Neuron (in vitro differentiated cells): Measurements from ENCODE around the gene HK1.
A peak's percentile ranks its signal among the peaks of the same experiment; 100 is the strongest.
"Not testable (repeated sequence)": the region's sequence is repeated elsewhere in the genome, so short reads cannot be mapped to it uniquely, and the experiment has no call there.

Experiments
- H2AFZ ChIP-seq: one replicate; pipeline ENCODE4 v1.6.1; 2013; ENCODE audit warnings: low read depth, mild to moderate bottlenecking, inconsistent platforms, low read length, moderate library complexity
- H3K27me3 ChIP-seq: one replicate; pipeline ENCODE4 v1.6.1; 2013; ENCODE audit warnings: low read length; ENCODE audit not compliant: insufficient read depth
- H3K36me3 ChIP-seq: one replicate; pipeline ENCODE4 v1.6.1; 2013; ENCODE audit warnings: low read length; ENCODE audit not compliant: insufficient read depth
- H3K4me1 ChIP-seq: one replicate; pipeline ENCODE4 v1.6.1; 2013; ENCODE audit warnings: low read length; ENCODE audit not compliant: insufficient read depth
- H3K4me3 ChIP-seq: 2 replicates; pipeline ENCODE4 v1.5.1; 2013; ENCODE audit warnings: mild to moderate bottlenecking, low read length, moderate library complexity
- H3K9me3 ChIP-seq: one replicate; pipeline ENCODE4 v1.6.1; 2013; ENCODE audit warnings: low read length

Gene HK1

DNA sequence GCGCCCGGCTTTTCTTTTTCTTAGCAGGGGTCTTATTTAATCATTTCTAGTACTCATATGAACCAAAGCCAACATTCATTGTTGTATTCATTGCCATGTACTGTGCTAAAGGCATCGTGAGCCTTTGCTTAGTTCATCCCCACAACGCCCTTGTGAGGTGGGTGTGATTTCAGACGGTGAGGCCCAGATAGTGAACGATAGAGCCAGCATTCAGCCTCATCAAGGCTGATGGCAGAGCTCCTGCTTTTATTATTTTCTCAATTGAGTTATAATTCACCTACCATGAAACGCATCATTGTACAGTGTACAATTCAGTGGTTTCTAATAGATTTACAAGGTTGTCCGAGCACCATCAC lies 50.1 kb downstream of the HK1 start:
- H3K27me3 ChIP-seq = no peaks in the 10 kb centered on the region
- peaks cover 3% of the 10 kb centered on the region for H3K4me1 ChIP-seq
- H3K4me3 ChIP-seq = no peak overlapping the region
- no peaks in the 10 kb centered on the region for H3K9me3 ChIP-seq
- no peak overlapping the region for H2AFZ ChIP-seq
- H3K36me3 ChIP-seq = no peaks in the 10 kb centered on the region

- not testable (repeated sequence) for H3K36me3 ChIP-seq, H3K27me3 ChIP-seq, H3K4me1 ChIP-seq, H3K4me3 ChIP-seq, H2AFZ ChIP-seq, H3K9me3 ChIP-seq
Observed at GRCh38 chr10:69328888-69329287, 50.6 kb downstream of the HK1 start.

DNA sequence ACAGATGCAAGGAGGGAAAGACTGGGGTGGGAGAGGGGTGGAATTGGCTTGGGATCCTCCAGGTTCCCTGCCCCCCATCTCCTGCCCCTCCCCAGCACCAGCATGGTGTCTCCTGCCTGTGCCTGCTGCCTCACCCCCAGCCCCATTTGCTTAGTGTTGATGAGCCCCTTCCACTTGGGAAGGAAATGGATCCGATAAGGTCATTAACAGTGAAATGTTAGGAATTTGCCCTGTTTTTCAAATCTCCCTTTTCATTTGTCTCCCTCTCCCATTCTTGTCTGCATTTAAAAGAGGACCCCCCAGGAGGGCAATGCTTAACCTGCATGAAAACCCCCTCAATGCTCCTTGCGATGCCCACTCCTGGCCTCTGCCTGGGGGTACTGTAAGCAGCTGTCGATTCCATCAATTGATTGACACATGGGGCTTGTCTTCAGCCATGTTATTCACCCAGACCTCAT lies 51.5 kb downstream of the HK1 start:
- Histone ChIP-seq H3K9me3 (no peaks in the 10 kb centered on the region), H2AFZ (no peak overlapping the region), H3K4me1 (peaks cover 3% of the 10 kb centered on the region), H3K27me3 (no peaks in the 10 kb centered on the region), H3K36me3 (no peaks in the 10 kb centered on the region), H3K4me3 (no peak overlapping the region)

DNA sequence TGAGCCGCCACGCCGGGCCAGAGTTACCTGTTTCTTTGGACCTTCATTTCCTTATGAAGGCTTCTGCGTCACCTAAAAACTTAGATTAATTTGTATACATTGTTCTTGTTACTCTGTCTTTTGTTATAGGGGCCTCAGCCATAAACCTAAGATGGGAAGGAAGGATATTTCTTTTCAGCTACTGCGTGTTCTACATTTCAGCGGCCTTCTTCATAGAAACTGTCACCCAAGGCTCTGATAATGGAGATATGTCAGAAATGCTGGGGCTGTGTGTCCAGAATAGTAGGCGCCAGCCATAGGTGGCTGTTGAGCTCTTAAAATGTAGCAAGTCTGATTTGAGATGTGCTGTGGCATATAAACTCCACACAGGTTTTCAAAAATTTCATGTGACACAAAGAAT lies 52.9 kb downstream of the HK1 start:
- Histone ChIP-seq H3K9me3 (no peaks in the 10 kb centered on the region), H3K4me3 (no peak overlapping the region), H3K4me1 (peaks cover 3% of the 10 kb centered on the region), H3K27me3 (no peaks in the 10 kb centered on the region), H3K36me3 (no peaks in the 10 kb centered on the region), H2AFZ (no peak overlapping the region)

DNA sequence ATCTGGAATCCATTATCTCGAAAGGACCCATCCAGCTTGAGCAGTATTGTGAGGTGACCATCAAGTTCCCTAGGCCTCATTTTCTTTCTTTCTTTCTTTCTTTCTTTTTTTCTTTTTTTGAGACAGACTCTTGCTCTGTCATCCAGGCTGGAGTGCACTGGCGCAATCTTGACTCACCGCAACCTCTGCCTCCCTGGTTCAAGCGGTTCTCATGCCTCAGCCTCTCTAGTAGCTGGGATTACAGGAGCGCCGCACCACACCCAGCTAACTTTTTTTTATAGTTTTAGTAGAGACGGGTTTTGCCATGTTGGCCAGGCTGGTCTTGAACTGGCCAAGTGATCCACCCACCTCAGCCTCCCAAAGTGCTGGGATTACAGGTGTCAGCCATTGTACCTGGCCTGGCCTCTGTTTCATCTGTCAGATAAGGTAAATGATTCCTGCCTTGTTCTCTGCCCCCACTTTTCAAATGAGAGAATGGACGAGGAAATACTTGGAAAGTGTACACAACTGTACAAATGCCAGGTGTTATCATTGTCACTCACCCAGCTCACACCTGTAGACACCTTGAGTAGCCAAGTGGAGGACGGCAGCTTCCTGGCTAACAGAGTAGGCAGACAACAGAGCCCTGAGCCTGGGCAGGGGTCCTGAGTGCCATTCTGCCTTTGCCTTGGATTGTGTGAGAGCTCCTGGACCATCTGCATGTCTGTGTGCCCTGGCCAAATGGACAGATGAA lies 54.1 kb downstream of the HK1 start:
- Histone ChIP-seq H3K4me3 (no peak overlapping the region), H3K4me1 (peaks cover 6% of the 10 kb centered on the region), H3K27me3 (no peaks in the 10 kb centered on the region), H2AFZ (no peak overlapping the region), H3K9me3 (no peaks in the 10 kb centered on the region), H3K36me3 (no peaks in the 10 kb centered on the region)

DNA sequence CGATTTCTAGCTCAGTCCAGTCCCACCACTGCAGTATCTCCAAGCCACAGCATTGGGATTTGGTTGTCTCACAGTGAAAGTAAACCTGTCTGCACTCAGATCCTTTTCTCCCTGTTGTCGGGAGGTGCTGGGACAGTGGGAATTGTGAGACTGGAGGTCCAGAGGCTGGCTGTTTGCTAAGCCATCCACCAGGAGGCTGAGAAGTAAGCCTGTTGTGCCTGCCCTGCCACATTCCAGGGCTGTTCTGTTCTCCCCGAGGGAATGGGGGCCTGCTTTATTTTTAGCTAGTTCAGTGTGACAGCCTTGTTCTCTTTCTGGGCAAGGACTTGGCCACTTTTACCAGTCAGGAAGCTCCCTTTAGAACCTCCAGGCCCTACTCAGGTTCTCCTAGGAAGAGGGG lies 54.9 kb downstream of the HK1 start:
- no peaks in the 10 kb centered on the region for H3K36me3 ChIP-seq
- H3K9me3 ChIP-seq = no peaks in the 10 kb centered on the region
- peaks cover 14% of the 10 kb centered on the region for H3K4me1 ChIP-seq
- no peaks in the 10 kb centered on the region for H3K27me3 ChIP-seq
- H3K4me3 ChIP-seq = no peak overlapping the region
- no peak overlapping the region for H2AFZ ChIP-seq

- H3K27me3 ChIP-seq, H2AFZ ChIP-seq, H3K4me3 ChIP-seq, H3K9me3 ChIP-seq, H3K36me3 ChIP-seq: not testable (repeated sequence)
- H3K4me1 ChIP-seq = peaks cover 20% of the 10 kb centered on the region
Observed at GRCh38 chr10:69333865-69334301, 55.6 kb downstream of the HK1 start.

DNA sequence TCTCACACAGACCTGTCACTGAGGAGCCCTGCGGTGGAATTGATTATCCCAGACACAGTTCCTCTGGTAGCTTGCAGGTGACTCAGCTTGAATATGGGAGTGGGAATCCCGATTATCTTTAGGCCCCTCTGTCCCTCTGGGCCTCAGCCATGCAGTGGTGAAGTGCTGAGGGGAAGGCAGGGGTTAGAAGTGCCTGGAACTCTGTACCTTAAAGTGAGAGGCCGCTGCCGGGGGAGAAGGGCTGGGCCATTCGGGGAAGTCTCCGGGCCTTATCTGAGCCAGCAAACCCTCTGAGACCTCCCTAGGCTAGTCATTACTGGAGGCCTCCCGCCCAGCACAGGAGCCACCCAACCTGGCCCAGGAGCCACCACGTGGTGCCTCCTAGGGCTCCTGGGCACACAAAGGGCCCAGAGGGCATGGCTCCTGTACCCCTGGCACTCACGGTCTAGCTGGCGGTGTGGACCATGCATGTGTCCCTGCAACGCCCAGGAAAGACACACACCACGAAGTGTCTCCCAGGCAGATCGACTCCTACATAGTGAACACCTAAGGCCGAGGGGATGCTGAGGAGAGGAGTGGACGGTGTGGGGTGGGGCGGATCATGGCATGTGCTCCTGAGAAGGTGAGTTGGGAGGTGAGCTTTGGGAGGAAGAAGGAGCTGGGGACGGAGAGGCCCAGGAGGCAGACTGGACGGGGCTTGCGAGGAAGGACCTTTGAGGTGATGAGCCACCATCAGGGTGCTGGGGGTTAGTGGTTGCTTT lies 56.2 kb downstream of the HK1 start:
- H3K9me3 ChIP-seq = no peaks in the 10 kb centered on the region
- H3K27me3 ChIP-seq = no peaks in the 10 kb centered on the region
- H3K4me1 ChIP-seq = peaks cover 26% of the 10 kb centered on the region
- H3K4me3 ChIP-seq = no peak overlapping the region
- no peak overlapping the region for H2AFZ ChIP-seq
- H3K36me3 ChIP-seq = no peaks in the 10 kb centered on the region

DNA sequence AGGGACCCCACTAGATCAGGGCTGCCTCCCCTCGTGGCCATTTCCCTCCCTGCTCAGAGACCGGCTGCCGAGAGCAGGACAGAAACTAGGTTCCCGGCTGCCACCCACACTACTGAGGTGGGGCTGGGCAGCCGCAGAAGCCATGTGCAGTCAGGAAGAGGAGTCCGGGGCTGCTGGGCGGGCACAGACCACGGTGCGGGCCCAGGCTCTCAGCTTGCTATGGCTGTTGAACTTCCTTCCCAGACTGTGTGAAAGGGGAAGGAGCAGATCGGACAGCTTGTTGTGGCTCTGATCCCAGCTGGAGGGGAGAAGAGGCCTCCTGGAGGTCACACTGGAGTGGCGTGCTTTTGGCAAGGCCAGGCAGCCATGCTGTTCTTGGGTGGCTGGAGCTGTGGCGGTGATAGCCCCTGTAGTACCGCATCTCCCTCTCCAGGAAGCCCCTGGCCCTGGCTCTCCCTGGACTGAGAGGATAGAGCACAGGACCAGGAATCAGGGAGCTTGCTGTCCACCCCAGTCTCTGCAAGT lies 56.8 kb downstream of the HK1 start:
- Histone ChIP-seq H3K27me3 (no peaks in the 10 kb centered on the region), H3K9me3 (no peaks in the 10 kb centered on the region), H3K4me1 (peaks cover 28% of the 10 kb centered on the region), H3K36me3 (no peaks in the 10 kb centered on the region), H3K4me3 (no peak overlapping the region), H2AFZ (no peak overlapping the region)

- H2AFZ ChIP-seq = no peak overlapping the region
- no peaks in the 10 kb centered on the region for H3K27me3 ChIP-seq
- no peaks in the 10 kb centered on the region for H3K9me3 ChIP-seq
- H3K36me3 ChIP-seq = no peaks in the 10 kb centered on the region
- H3K4me1 ChIP-seq = peaks cover 28% of the 10 kb centered on the region
- no peak overlapping the region for H3K4me3 ChIP-seq
Observed at GRCh38 chr10:69335613-69336012, 57.3 kb downstream of the HK1 start.

DNA sequence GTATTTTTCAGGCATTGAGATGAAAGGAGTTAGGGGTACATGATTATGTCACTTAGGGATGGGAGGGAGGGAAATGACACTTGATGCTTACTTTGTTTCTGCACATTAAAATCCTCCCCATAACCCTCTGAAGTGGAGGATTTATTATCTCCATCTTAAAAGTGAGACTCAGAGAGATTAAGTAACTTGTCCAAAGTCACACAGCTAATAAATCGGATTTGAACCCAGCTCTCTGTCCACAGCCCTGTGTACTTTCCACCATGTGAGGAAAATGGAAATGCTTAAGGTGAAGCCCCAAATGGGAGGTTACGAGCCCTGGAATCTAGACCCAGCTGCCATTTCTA lies 58.6 kb downstream of the HK1 start:
- Histone ChIP-seq H3K4me3 (peak overlapping the region; percentile 44), H2AFZ (no peak overlapping the region), H3K4me1 (peaks cover 28% of the 10 kb centered on the region), H3K27me3 (no peaks in the 10 kb centered on the region), H3K9me3 (no peaks in the 10 kb centered on the region), H3K36me3 (no peaks in the 10 kb centered on the region)

- no peaks in the 10 kb centered on the region for H3K9me3 ChIP-seq
- peaks cover 28% of the 10 kb centered on the region for H3K4me1 ChIP-seq
- no peaks in the 10 kb centered on the region for H3K36me3 ChIP-seq
- peak overlapping the region; percentile 44 for H3K4me3 ChIP-seq
- H3K27me3 ChIP-seq = no peaks in the 10 kb centered on the region
- peak overlapping the region; percentile 42 for H2AFZ ChIP-seq
Observed at GRCh38 chr10:69337296-69338132, 59.2 kb downstream of the HK1 start.

- Histone ChIP-seq H2AFZ (no peak overlapping the region), H3K27me3 (no peaks in the 10 kb centered on the region), H3K4me1 (peaks cover 28% of the 10 kb centered on the region), H3K36me3 (no peaks in the 10 kb centered on the region), H3K4me3 (peak overlapping the region; percentile 44), H3K9me3 (no peaks in the 10 kb centered on the region)
Observed at GRCh38 chr10:69338133-69338456, 59.8 kb downstream of the HK1 start.
